HepG2 (cell line): ENCODE data around the gene ALG9. TPM values are rescaled to one million over a fixed set of nuclear protein-coding genes. Genes with fewer than 3 reads are reported as not detected.

Experiments used
- ATAC-seq: fragments of 200-7000 bp; cut with Tn5 transposase; 3 replicates; pipeline ENCODE4 v1.9.1; 2020; ENCODE audit warnings: mild to moderate bottlenecking, moderate library complexity
- BruUV-seq: library from RNA; stranded (reverse); fragments of 400-500 nt; replicated peaks from 2 replicates; lab custom pipeline; 2021; lab: Mats Ljungman, UMichigan
- CTCF ChIA-PET: fragments of 300-600 bp; formaldehyde crosslinking; extraction: SDS; loops from one replicate; lab custom pipeline; 2021; ENCODE audit warnings: low total read pairs, inconsistent platforms, low intra/inter-chr PET ratio; lab: Yijun Ruan, JAX
- POLR2A ChIA-PET: fragments of 350-600 bp; sonication (Branson Sonifier 250); formaldehyde crosslinking; loops from one replicate; lab custom pipeline; 2020; ENCODE audit warnings: antibody characterized with exemption, inconsistent platforms; lab: Yijun Ruan, JAX
- DNase-seq: peaks from one replicate; pipeline ENCODE4 v3.0.0-alpha.2; 2015; ENCODE audit warnings: low spot score
- FAIRE-seq: peaks from 3 replicates; lab custom pipeline; 2011; peaks lifted over from hg19 to GRCh38; lab: Jason Lieb, UNC
- H2AFZ ChIP-seq: one replicate; pipeline ENCODE4 v1.6.1; 2011; ENCODE audit warnings: low read length, inconsistent platforms
- H3K27ac ChIP-seq: fragments of 300-600 bp; 3 replicates; pipeline ENCODE4 v1.8.0; 2011; ENCODE audit warnings: mixed run types, mild to moderate bottlenecking, mixed read lengths, low read length, inconsistent platforms; ENCODE audit not compliant: insufficient read depth; ENCODE audit errors: extremely low read length
- H3K27me3 ChIP-seq, 2 experiments: fragments of 200-600 bp in 1 of 2; 2 replicates in 1 of 2; 3 replicates in 1 of 2; pipeline versions ENCODE4 v1.6.0 to v1.8.0; 2011; ENCODE audit warnings: low read length in 2 of 2, mild to moderate bottlenecking in 2 of 2, moderate library complexity in 2 of 2, inconsistent platforms in 1 of 2; ENCODE audit not compliant: insufficient read depth in 2 of 2, control insufficient read depth in 1 of 2
- H3K36me3 ChIP-seq, 2 experiments: fragments of 200-600 bp in 1 of 2; replicated peaks in 1 of 2; 2 replicates in 1 of 2; 3 replicates in 1 of 2; pipeline versions ENCODE4 v1.5.1 to v1.8.0; 2011; ENCODE audit warnings: low read length in 2 of 2, inconsistent platforms in 1 of 2; ENCODE audit not compliant: insufficient read depth in 2 of 2, control insufficient read depth in 1 of 2
- H3K4me1 ChIP-seq: 2 replicates; pipeline ENCODE4 v1.5.1; 2012; ENCODE audit warnings: low read length, inconsistent platforms; ENCODE audit not compliant: insufficient read depth
- H3K4me2 ChIP-seq: 2 replicates; pipeline ENCODE4 v1.6.0; 2011; ENCODE audit warnings: low read depth, low read length, inconsistent platforms
- H3K4me3 ChIP-seq, 3 experiments: fragments of 200-600 bp in 1 of 3; sonication (generic), shearing (Covaris generic) in 1 of 3; replicated peaks in 1 of 3; 2 replicates each; pipeline ENCODE4 v1.5.1; 2011 to 2016; ENCODE audit warnings: low read length in 3 of 3, inconsistent platforms in 2 of 3, low read depth in 2 of 3, mild to moderate bottlenecking in 2 of 3, control low read depth in 1 of 3, mixed read lengths in 1 of 3; ENCODE audit not compliant: insufficient read depth in 1 of 3
- H3K79me2 ChIP-seq: one replicate; pipeline ENCODE4 v1.6.1; 2011; ENCODE audit warnings: low read length, inconsistent platforms; ENCODE audit not compliant: insufficient read depth
- H3K9ac ChIP-seq: 2 replicates; pipeline ENCODE4 v1.6.0; 2011; ENCODE audit warnings: mild to moderate bottlenecking, low read depth, low read length, inconsistent platforms; ENCODE audit not compliant: insufficient read depth
- H3K9me3 ChIP-seq: 2 replicates; pipeline ENCODE4 v1.5.1; 2012; ENCODE audit warnings: mild to moderate bottlenecking, low read length
- H4K20me1 ChIP-seq: 2 replicates; pipeline ENCODE4 v1.6.0; 2011; ENCODE audit warnings: inconsistent platforms, mild to moderate bottlenecking, low read length, moderate library complexity; ENCODE audit not compliant: insufficient read depth
- CEBPB ChIP-seq: IDR thresholded peaks from 2 replicates; pipeline ENCODE4 v1.6.1; 2011; ENCODE audit warnings: low read depth, low read length, improper control_type of control experiment, borderline replicate concordance
- CHCHD3 ChIP-seq: sonication (generic); formaldehyde crosslinking; IDR thresholded peaks from 2 replicates; pipeline ENCODE4 v1.8.0; 2022; ENCODE audit warnings: mild to moderate bottlenecking, missing genetic modification reagents, moderate library complexity
- CREB1 ChIP-seq, 2 experiments: fragments of 450-650 bp in 1 of 2; IDR thresholded peaks; 2 replicates each; pipeline ENCODE4 v1.6.1; 2016 to 2017; ENCODE audit warnings: control low read depth in 1 of 2, mild to moderate bottlenecking in 1 of 2, missing compliant biosample characterization in 1 of 2, missing genetic modification characterization in 1 of 2
- GATAD2A ChIP-seq: IDR thresholded peaks from 2 replicates; pipeline ENCODE4 v1.6.1; 2016
- HMG20A ChIP-seq: IDR thresholded peaks from 2 replicates; pipeline ENCODE4 v1.6.1; 2016; ENCODE audit warnings: borderline replicate concordance
- RBFOX2 ChIP-seq: fragments of 200-400 bp; formaldehyde crosslinking; IDR thresholded peaks from 2 replicates; pipeline ENCODE4 v1.6.1; 2017; ENCODE audit warnings: low read depth, mild to moderate bottlenecking, low read length
- SOX6 ChIP-seq, 2 experiments: fragments of 450-650 bp in 1 of 2; sonication (generic) in 1 of 2; formaldehyde crosslinking in 1 of 2; IDR thresholded peaks; 2 replicates each; pipeline versions ENCODE4 v1.4.0 to v1.6.1; 2017 to 2020; ENCODE audit warnings: antibody characterized with exemption in 1 of 2, mild to moderate bottlenecking in 1 of 2, missing genetic modification reagents in 1 of 2
- ZMYM4 ChIP-seq: sonication (generic); formaldehyde crosslinking; IDR thresholded peaks from 2 replicates; pipeline ENCODE4 v1.8.1; 2023; ENCODE audit warnings: mild to moderate bottlenecking, missing genetic modification reagents
- ZNF644 ChIP-seq: IDR thresholded peaks from 2 replicates; pipeline ENCODE4 v1.6.1; 2016; ENCODE audit warnings: low read depth
- in situ Hi-C: cut with HindIII; loops from 2 replicates; pipeline ENCODE4 v1.10.0; 2017; ENCODE audit warnings: low pct_unique_long_range_greater_than_20kb; ENCODE audit not compliant: extremely low pct_ligation_motif_present
- intact Hi-C: fragments of 100-400 bp; cut with micrococcal nuclease; formaldehyde crosslinking; loops from one replicate; pipeline ENCODE4 v1.10.0; 2022; ENCODE audit not compliant: unreplicated experiment
- polyA plus RNA-seq, 8 experiments: library from polyadenylated mRNA; depleted of rRNA in 3 of 8; stranded (reverse) in 7 of 8; unstranded in 1 of 8; fragments of >200 nt; fragmentation: Illumina TruSeq in 4 of 8; extraction: Trizol in 4 of 8; gene quantifications; 2 replicates each; pipeline versions ENCODE4 v1.2.1 to v1.2.3, GENCODE V29; 2011 to 2016; ENCODE audit warnings: low read depth in 4 of 8, missing spikeins in 1 of 8, mixed read lengths in 1 of 8; ENCODE audit not compliant: insufficient read depth in 1 of 8
- total RNA-seq, 5 experiments: library from RNA; depleted of rRNA; stranded (reverse); fragments of >200 nt; fragmentation: Illumina TruSeq; extraction: Trizol; gene quantifications; 2 replicates each; pipeline ENCODE4 v1.2.3, GENCODE V29; 2016; ENCODE audit warnings: low read depth in 1 of 5
- TF ChIP-seq, protein P1 (sequence below): sonication (generic); formaldehyde crosslinking; IDR thresholded peaks from 2 replicates; pipeline ENCODE4 v1.5.0; 2020; ENCODE audit warnings: missing genetic modification reagents
- TF ChIP-seq, protein P2 (sequence below): sonication (generic); formaldehyde crosslinking; IDR thresholded peaks from 2 replicates; pipeline ENCODE4 v1.8.0; 2022; ENCODE audit warnings: low read depth, missing genetic modification reagents

Gene ALG9
- total and polyA plus RNA-seq, 2 of the 13 experiments (the other 11 are each of a cell fraction or from before 2014, with no cell fraction given), result 39.4 to 40.6 TPM

DNA sequence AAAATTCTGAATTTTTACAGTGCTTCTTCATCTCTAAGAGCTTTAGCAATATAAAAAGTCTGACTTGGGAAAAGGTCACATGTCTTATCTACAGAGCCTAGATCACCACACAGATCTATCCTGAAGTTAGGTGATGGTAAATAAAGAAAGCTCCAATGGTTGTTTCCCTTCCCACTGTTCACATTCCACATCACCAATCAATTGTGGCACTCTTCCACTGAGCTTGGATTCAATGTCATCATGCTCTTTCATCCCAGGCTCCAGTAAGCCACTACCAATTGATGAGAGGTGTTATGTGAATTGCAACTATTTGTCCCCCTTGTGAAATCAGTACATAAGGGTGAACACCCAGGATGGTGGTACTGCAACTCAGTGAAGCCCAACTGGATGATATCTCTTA, 47.8 kb downstream of the ALG9 start:
- TF ChIP-seq SOX6 (IDR thresholded peaks at IDR 0.05), result no peak
- peak; percentile 19; the same call in 1 of the 2 replicates for TF ChIP-seq SOX6 (CRISPR knock-in tag; IDR thresholded peaks at IDR 0.05)
- TF ChIP-seq RBFOX2, result no peak
- peak; percentile 36; the same call in 1 of the 2 replicates for TF ChIP-seq ZMYM4 (CRISPR knock-in tag)
- TF ChIP-seq, protein P1, sequence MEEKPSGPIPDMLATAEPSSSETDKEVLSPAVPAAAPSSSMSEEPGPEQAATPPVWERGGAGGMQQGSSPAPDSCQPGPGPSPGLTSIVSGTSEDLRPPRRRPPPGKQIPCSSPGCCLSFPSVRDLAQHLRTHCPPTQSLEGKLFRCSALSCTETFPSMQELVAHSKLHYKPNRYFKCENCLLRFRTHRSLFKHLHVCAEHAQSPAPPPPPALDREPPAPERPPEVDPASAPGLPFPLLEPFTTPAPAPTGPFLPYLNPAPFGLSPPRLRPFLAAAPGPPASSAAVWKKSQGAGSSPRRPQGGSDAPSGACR (CRISPR knock-in tag), result no peak
- 0 out of 2 replicates have a peak, but pooled peaks have one; percentile 20 for TF ChIP-seq ZNF644 (CRISPR knock-in tag)
- no peak for TF ChIP-seq CREB1 (IDR thresholded peaks at IDR 0.05)
- TF ChIP-seq CREB1 (CRISPR knock-in tag; IDR thresholded peaks at IDR 0.05), result peak; percentile 16; the same call in 1 of the 2 replicates
- no peak for TF ChIP-seq CHCHD3 (CRISPR knock-in tag)
- peak; percentile 30; the same call in 1 of the 2 replicates for TF ChIP-seq CEBPB
- 0 out of 2 replicates have a peak, but pooled peaks have one; percentile 14 for TF ChIP-seq GATAD2A (CRISPR knock-in tag)
- TF ChIP-seq, protein P2, sequence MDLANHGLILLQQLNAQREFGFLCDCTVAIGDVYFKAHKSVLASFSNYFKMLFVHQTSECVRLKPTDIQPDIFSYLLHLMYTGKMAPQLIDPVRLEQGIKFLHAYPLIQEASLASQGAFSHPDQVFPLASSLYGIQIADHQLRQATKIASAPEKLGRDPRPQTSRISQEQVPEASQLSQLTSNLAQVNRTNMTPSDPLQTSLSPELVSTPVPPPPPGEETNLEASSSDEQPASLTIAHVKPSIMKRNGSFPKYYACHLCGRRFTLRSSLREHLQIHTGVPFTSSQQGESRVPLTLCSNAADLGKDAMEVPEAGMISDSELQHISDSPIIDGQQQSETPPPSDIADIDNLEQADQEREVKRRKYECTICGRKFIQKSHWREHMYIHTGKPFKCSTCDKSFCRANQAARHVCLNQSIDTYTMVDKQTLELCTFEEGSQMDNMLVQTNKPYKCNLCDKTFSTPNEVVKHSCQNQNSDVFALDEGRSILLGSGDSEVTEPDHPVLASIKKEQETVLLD (CRISPR knock-in tag), result no peak
- TF ChIP-seq HMG20A (CRISPR knock-in tag), result no peak
- Histone ChIP-seq H3K36me3 (peaks cover 0 to 2% of the 10 kb centered on the region in 2 experiments; a peak in 1 of 5 replicates), H3K9me3 (no peaks in the 10 kb centered on the region), H3K4me3 (no peak overlapping the region), H3K79me2 (no peaks in the 10 kb centered on the region), H3K9ac (no peak overlapping the region), H4K20me1 (no peaks in the 10 kb centered on the region), H3K27ac (no peak overlapping the region), H3K4me1 (peaks cover 12% of the 10 kb centered on the region), H3K27me3 (no peaks in the 10 kb centered on the region), H2AFZ (no peak overlapping the region), H3K4me2 (no peak overlapping the region)
- in situ Hi-C loops (no loop called here), intact Hi-C loops (no loop called here)
- ChIA-PET CTCF (no interaction called here), POLR2A (interaction anchor here (0.8 kb wide), 1 partner anchor 16 kb away, joined by 3 read pairs; no protein-coding TSS in a partner anchor)
- DNase-seq (peak; percentile 59), ATAC-seq (peak; percentile 79), FAIRE-seq (no peak)
- BruUV-seq, result no TSS peak
